ENCODE results near the gene NEUROD1. TPM values are rescaled to one million over a fixed set of nuclear protein-coding genes. Genes with fewer than 3 reads are reported as not detected.
"Not testable (repeated sequence)": the region's sequence is repeated elsewhere in the genome, so short reads cannot be mapped to it uniquely, and the experiment has no call there.

Gene NEUROD1
- polyA plus RNA-seq (ENCODE audit: insufficient read length in 10 of 10) = not detected
- long read RNA-seq, donor 1, partial matches to known transcripts = 0 of 1 reads
- long read RNA-seq, donor 1, other reads (novel, unspliced or antisense) = 0 of 1 reads
- long read RNA-seq, donor 2 = 0 reads
- long read RNA-seq, donor 3 = 0 reads
- long read RNA-seq, donor 4 = 0 reads
- long read RNA-seq, donor 5 = 0 reads
- long read RNA-seq, donor 6 = 0 reads
- long read RNA-seq, donor 7 = 0 reads
- long read RNA-seq, donor 8 = 0 reads
- long read RNA-seq, donor 9 = 0 reads

DNA sequence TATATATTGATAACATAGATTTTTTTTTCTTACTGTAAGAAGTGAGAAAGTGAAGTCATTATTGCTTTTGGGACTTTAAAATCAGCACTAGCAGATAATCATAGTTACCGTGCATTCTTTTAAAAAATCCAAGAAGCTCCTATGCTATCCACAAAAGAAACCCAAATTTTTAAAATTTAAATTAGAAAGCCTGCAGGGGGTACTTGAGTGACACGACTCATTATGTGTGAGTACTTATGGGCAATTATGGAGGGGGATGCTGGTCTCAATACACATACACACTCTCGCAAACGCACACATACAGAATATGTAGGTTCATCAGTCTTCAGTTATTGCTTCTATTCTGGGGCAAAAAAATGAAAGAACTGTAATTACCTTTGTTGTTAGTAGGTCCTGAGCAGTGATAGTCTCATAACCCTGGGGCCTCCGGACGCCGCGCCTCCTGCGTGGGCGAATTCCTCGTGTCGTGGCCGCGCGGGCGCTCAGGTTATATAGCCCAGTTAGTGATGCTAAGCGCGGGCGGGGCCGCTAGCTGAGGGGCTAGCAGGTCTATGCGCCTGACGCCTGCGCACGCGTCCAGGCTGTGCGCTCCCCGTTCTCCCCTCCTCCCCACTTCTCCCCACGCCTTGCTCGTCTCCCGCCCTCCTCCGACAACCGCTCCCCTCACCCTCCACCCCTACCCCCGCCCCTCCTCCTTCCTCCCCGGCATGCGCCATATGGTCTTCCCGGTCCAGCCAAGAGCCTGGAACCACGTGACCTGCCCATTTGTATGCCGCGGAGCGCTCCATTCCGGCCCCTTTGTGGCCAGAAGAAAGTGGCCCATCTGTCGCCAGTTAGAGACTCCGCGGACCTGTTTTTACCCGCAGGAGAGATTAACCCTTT is at the start of gene NEUROD1:
TSS of gene NEUROD1 (minus strand) at position 463 of the 882 bp plus-strand sequence. CDS start 1,657 bp downstream, outside the sequence.
- no peak for DNase-seq

- DNase-seq = peak; percentile 25 to 72 (median 39)
Measured at GRCh38 chr2:181725476-181725875, 45.2 kb upstream of the NEUROD1 start.

- no peak for DNase-seq
Measured at GRCh38 chr2:181724662-181725061, 44.3 kb upstream of the NEUROD1 start.

GRCh38 chr2:181723731-181724130 is 43.4 kb upstream of the NEUROD1 start:
- DNase-seq = peak in 2 of 3 donors; percentile 23 to 71

DNA sequence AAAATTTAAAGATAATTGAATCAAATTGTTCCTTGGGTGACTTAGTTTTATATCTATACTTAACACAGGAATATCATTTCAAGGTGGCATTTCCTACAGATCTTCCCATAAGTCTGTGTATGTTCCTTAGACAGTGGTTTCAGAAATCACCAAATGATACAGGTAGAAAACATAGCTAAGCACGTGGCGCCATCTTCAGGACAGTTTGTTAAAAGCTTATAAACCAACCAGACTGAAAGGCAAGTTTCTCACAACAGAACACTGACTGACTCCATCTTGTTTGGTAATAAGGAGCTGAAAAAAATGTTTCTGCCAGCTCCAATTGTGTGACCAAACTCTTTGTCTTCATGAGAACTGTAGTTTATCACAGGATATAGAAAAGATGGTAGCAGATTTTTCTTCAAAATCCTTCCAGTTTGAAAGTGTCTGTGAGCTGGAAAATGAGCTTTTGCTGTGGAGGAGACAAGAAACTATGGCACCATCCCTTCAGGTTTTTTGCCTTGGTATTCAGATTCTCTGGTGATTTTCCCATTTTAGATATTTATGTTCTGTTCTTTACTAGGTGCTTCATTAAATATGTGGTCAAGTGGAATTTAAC is 34.8 kb upstream of the NEUROD1 start:
- peak; percentile 65 to 79 (median 76) for DNase-seq

- not testable (repeated sequence) for DNase-seq
Measured at GRCh38 chr2:181711051-181711450, 30.7 kb upstream of the NEUROD1 start.

DNA sequence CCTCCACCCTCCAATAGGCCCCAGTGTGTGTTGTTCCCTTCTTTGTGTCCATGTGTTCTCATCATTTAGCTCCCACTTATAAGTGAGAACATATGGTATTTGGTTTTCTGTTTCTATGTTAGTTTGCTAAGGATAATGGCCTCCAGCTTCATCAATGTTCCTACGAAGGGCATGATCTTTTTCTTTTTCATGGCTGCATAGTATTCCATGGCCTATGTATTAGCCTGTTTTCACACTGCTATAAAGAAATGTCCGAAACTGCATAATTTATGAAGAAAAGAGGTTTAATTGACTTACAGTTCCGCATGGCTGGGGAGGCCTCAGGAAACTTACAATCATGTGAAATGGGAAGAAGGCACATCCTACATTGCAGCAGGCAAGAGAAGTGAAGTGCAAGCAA is 22.2 kb upstream of the NEUROD1 start:
- not testable (repeated sequence) for DNase-seq

GRCh38 chr2:181698223-181698622 is 17.9 kb upstream of the NEUROD1 start:
- no peak for DNase-seq

GRCh38 chr2:181697571-181697970 is 17.3 kb upstream of the NEUROD1 start:
- no peak for DNase-seq

DNA sequence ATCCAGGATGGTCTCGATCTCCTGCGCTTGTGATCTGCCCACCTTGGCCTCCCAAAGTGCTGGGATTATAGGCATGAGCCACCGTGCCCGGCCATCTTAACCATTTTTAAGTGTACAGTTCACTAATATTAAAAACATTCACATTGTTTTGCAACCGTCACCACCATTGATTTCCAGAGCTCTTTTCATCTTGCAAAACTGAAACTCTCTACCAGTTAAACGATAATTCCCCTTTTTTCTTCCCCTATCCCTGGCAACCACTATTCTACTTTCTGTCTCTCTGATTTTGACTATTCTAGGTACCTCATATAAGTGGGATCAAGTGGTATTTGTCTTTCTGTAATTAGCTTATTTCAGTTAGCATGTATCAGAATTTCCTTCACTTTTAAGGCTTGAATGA is 16.8 kb upstream of the NEUROD1 start:
- DNase-seq = no peak

DNA sequence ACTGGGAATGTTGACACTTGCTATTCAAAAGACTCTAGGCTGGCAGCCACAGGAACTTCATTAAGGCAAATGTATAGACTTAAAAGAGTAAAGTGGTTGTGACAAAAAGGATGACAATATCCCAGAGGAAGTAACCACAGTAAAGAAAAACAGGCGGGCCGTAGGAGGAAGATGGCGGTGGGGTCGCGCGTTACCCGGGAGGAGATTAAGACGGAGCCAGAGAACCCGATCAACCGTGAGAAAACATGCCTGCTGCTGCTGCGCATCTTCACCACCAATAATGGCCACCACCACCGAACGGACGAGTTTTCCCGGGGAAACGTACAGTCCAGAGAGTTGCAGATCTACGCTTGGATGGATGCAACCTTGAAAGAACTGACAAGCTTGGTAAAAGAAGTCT is 14.0 kb upstream of the NEUROD1 start:
- no peak for DNase-seq

- no peak for DNase-seq
Measured at GRCh38 chr2:181690860-181691259, 10.5 kb upstream of the NEUROD1 start.

GRCh38 chr2:181686576-181687185 is 6.4 kb upstream of the NEUROD1 start:
- DNase-seq = no peak

DNA sequence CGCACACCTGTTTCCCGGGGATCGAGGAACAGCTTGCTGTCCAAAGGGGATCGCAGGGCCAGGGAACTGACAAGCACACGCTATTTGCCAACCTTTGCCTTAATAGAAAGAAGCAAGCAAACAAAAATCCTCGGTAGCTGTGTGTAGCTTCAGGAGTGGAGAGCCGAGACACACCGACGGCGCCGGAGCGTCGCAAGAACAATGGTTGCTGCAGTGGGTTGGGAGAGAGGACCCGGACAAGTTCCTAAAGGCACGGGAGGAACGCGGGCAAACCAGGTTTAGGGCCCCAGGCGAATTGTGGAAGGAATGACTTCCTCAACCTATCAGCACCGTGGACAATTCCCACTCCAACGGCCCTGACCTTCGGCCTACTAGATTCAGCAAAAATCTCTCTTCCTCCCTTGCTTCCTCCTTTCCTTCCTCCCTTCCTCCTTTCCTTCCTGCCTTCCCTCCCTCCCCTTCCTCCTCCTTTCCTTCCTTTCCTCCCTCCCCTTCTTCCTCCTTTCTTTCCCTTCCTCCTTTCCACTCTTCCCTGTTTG is 4.9 kb upstream of the NEUROD1 start:
- DNase-seq = peak in 1 of 3 donors; percentile 10

- no peak for DNase-seq
Measured at GRCh38 chr2:181684454-181685149, 4.3 kb upstream of the NEUROD1 start.

DNA sequence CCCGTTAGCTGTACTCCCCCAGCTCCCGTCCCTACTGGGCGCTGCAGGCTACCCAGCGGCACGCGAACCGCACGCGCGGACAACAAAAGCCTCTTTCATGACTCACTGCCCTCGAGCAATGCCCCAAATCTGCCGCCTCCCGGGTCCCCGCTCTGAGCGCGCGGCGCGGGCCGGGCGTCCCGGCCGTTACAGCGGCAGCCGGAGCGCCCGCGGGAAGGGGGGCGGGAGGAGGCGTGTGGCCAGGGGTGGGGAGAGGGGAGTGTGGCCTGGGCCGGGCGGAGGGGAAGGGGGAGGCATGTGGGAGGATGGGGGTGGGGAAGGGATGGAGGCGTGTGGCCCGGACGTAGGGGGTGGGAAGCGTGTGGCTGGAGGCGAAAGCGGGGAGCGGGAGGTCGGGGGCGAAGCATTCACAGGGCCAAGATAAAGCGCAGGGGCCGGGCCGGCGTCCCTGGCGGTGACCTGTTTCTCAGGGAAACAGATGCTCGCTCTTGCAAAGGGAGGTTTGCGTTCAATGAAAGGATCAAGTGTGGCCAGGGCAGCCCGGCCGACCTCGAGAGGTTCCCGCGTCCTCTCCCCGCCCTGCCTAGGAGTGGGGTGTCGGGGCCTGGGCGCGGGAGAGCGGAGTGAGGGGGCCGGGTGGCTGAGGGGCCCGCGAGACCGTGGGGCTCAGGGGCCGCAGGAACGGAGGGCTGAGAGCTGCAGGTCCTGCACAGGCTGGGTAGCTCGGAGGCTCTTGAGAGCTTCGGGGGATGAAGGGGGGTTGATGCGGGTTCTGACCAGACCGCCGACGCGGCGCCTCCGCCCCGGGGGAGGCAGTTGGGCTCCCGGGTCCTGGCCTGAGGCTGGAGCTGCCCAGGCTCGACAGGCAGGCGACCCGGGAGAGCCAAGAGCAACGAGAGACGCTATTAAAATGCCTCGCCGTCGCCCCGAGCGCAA is 3.5 kb upstream of the NEUROD1 start:
- no peak for DNase-seq

- no peak for DNase-seq
Measured at GRCh38 chr2:181682795-181683517, 2.6 kb upstream of the NEUROD1 start.

GRCh38 chr2:181682026-181682789 is 1.9 kb upstream of the NEUROD1 start:
- DNase-seq = no peak

Data from muscle of back (tissue), 13 donors.